ENCODE data around the gene CSAG2.
"Not testable (repeated sequence)": the region's sequence is repeated elsewhere in the genome, so short reads cannot be mapped to it uniquely, and the experiment has no call there.

Gene CSAG2

GRCh38 chrX:152709173-152709572 lies at the start of gene CSAG2:
Gene CSAG2, minus strand, starts transcription at chrX:152709273. Its CDS starts 161 bp downstream, at chrX:152709112.
- not testable (repeated sequence) for DNase-seq (ENCODE audit: low read depth in 1 of 2, low spot score in 1 of 2)

GRCh38 chrX:152754871-152755270 lies 45.8 kb upstream of the CSAG2 start:
- not testable (repeated sequence) for DNase-seq (ENCODE audit: low read depth in 1 of 2, low spot score in 1 of 2)

- DNase-seq (ENCODE audit: low read depth in 1 of 2, low spot score in 1 of 2) = not testable (repeated sequence)
Measured at GRCh38 chrX:152753686-152754650, 44.9 kb upstream of the CSAG2 start, which contains the start of gene MAGEA2. Gene MAGEA2, minus strand, starts transcription at chrX:152753842. Its CDS starts 2,479 bp downstream, at chrX:152751363.

- DNase-seq (ENCODE audit: low read depth in 1 of 2, low spot score in 1 of 2) = no peak
Measured at GRCh38 chrX:152738560-152738959, 29.5 kb upstream of the CSAG2 start.

- not testable (repeated sequence) for DNase-seq (ENCODE audit: low read depth in 1 of 2, low spot score in 1 of 2)
Measured at GRCh38 chrX:152736528-152736927, 27.5 kb upstream of the CSAG2 start.

GRCh38 chrX:152735860-152736511 lies 26.9 kb upstream of the CSAG2 start:
- no peak for DNase-seq (ENCODE audit: low read depth in 1 of 2, low spot score in 1 of 2)

GRCh38 chrX:152735101-152735500 lies 26.0 kb upstream of the CSAG2 start:
- no peak for DNase-seq (ENCODE audit: low read depth in 1 of 2, low spot score in 1 of 2)

- not testable (repeated sequence) for DNase-seq (ENCODE audit: low read depth in 1 of 2, low spot score in 1 of 2)
Measured at GRCh38 chrX:152734143-152734858, 25.2 kb upstream of the CSAG2 start.

- no peak for DNase-seq (ENCODE audit: low read depth in 1 of 2, low spot score in 1 of 2)
Measured at GRCh38 chrX:152733261-152733975, 24.3 kb upstream of the CSAG2 start, which contains the start of the genes CSAG1 and MAGEA12. Gene CSAG1, minus strand, starts transcription at chrX:152733721. Its CDS starts 1,261 bp downstream, at chrX:152732460. Gene MAGEA12, plus strand, starts transcription at chrX:152733757. Its CDS starts 2,405 bp downstream, at chrX:152736162.

- no peak for DNase-seq (ENCODE audit: low read depth in 1 of 2, low spot score in 1 of 2)
Measured at GRCh38 chrX:152725409-152725808, 16.3 kb upstream of the CSAG2 start.

- not testable (repeated sequence) for DNase-seq (ENCODE audit: low read depth in 1 of 2, low spot score in 1 of 2)
Measured at GRCh38 chrX:152713815-152714787, 5.0 kb upstream of the CSAG2 start, which contains the start of gene MAGEA2B. Gene MAGEA2B, plus strand, starts transcription at chrX:152714628. Its CDS starts 2,479 bp downstream, at chrX:152717107.

GRCh38 chrX:152713195-152713594 lies 4.1 kb upstream of the CSAG2 start:
- not testable (repeated sequence) for DNase-seq (ENCODE audit: low read depth in 1 of 2, low spot score in 1 of 2)

GRCh38 chrX:152706500-152706899 lies 2.6 kb downstream of the CSAG2 start:
- DNase-seq (ENCODE audit: low read depth in 1 of 2, low spot score in 1 of 2) = not testable (repeated sequence)

- not testable (repeated sequence) for DNase-seq (ENCODE audit: low read depth in 1 of 2, low spot score in 1 of 2)
Measured at GRCh38 chrX:152700390-152700789, 8.7 kb downstream of the CSAG2 start.

- DNase-seq (ENCODE audit: low read depth in 1 of 2, low spot score in 1 of 2) = not testable (repeated sequence)
Measured at GRCh38 chrX:152697952-152698931, 10.8 kb downstream of the CSAG2 start, which contains the start of gene MAGEA3. Gene MAGEA3, plus strand, starts transcription at chrX:152698794. Its CDS starts 2,039 bp downstream, at chrX:152700833.

GRCh38 chrX:152681012-152681411 lies 28.1 kb downstream of the CSAG2 start:
- not testable (repeated sequence) for DNase-seq (ENCODE audit: low read depth in 1 of 2, low spot score in 1 of 2)

- not testable (repeated sequence) for DNase-seq (ENCODE audit: low read depth in 1 of 2, low spot score in 1 of 2)
Measured at GRCh38 chrX:152674652-152675051, 34.4 kb downstream of the CSAG2 start.

- DNase-seq (ENCODE audit: low read depth in 1 of 2, low spot score in 1 of 2) = no peak
Measured at GRCh38 chrX:152674135-152674534, 34.9 kb downstream of the CSAG2 start.
